Thyroid gland (tissue), 4 donors: ENCODE results near the gene NR3C1. TPM values are rescaled to one million over a fixed set of nuclear protein-coding genes. Genes with fewer than 3 reads are reported as not detected.
A peak's percentile ranks its signal among the peaks of the same experiment; 100 is the strongest.

Experiments used
- DNase-seq, 2 donors: peaks; one replicate each; pipeline ENCODE4 v3.0.0-alpha.2; 2019
- H3K27ac ChIP-seq, 3 donors: fragments of 200-600 bp; sonication (generic); 1 replicate in 2 of 3; 2 replicates in 1 of 3; pipeline ENCODE4 v1.5.1; 2016 to 2019; ENCODE audit warnings: mild to moderate bottlenecking in 1 of 3, moderate library complexity in 1 of 3
- H3K27me3 ChIP-seq: fragments of 200-600 bp; sonication (generic); one replicate; pipeline ENCODE4 v1.5.1; 2019
- H3K36me3 ChIP-seq, 2 donors: fragments of 200-600 bp; sonication (generic); one replicate each; pipeline ENCODE4 v1.5.1; 2016 to 2019
- H3K4me1 ChIP-seq, 2 donors: fragments of 200-600 bp; sonication (generic); one replicate each; pipeline ENCODE4 v1.5.1; 2017 to 2019
- H3K4me3 ChIP-seq, 3 donors: fragments of 200-600 bp; sonication (generic); replicated peaks in 1 of 3; 1 replicate in 2 of 3; 2 replicates in 1 of 3; pipeline ENCODE4 v1.5.1; 2016; ENCODE audit warnings: mild to moderate bottlenecking in 1 of 3
- H3K9me3 ChIP-seq: fragments of 200-600 bp; sonication (generic); one replicate; pipeline ENCODE4 v1.5.1; 2017
- CTCF ChIP-seq, 6 experiments: fragments of 200-600 bp in 3 of 6; fragments of 450-650 bp in 3 of 6; sonication (generic) in 3 of 6; IDR thresholded peaks; one replicate each; pipeline ENCODE4 v1.5.1; 2016 to 2019; ENCODE audit warnings: antibody characterized with exemption in 6 of 6, mild to moderate bottlenecking in 2 of 6, inconsistent platforms in 1 of 6, moderate library complexity in 1 of 6
- POLR2A ChIP-seq, 2 donors: fragments of 450-650 bp; IDR thresholded peaks; one replicate each; pipeline ENCODE4 v1.6.1; 2017; ENCODE audit warnings: antibody characterized with exemption in 2 of 2, mild to moderate bottlenecking in 2 of 2, moderate library complexity in 1 of 2
- WGBS, 2 donors: methylation state at CpG; one replicate each; pipeline ENCODE4 v1.1.5; 2017; 5-methylcytosine and 5-hydroxymethylcytosine counted together
- intact Hi-C: fragments of 100-400 bp; cut with DNase I; formaldehyde crosslinking; loops from one replicate; pipeline ENCODE4 v1.15.1; 2023
- total RNA-seq, 4 donors: library from RNA; depleted of rRNA; stranded (reverse); fragments of >200 nt; gene quantifications; one replicate each; pipeline ENCODE4 v1.2.3, GENCODE V29; 2016

NR3C1 gene
- total RNA-seq, 4 donors from 2014 or later = 59.4 to 67.7 (median 65.3) TPM

- intact Hi-C loops = loop anchor here (10.0 kb wide), 3 partner anchors 390 to 480 kb away; no protein-coding TSS in a partner anchor
- Histone ChIP-seq H3K9me3 (no peaks in the 10 kb centered on the region), H3K4me3 (peak overlapping the region; percentile 37 to 88 (median 45)), H3K36me3 (no peaks in the 10 kb centered on the region), H3K4me1 (peaks cover 14 to 22% of the 10 kb centered on the region in 2 donors), H3K27me3 (no peaks in the 10 kb centered on the region), H3K27ac (peak overlapping the region; percentile 93 to 100 (median 98))
- peak; percentile 79 to 80 for DNase-seq
- 0% methylated on average over 21 to 28 of the region's 41 CpGs for WGBS, 2 donors
- TF ChIP-seq POLR2A (IDR thresholded peaks at IDR 0.05) = no peak
- TF ChIP-seq CTCF (IDR thresholded peaks at IDR 0.05) = no peak
Measured at GRCh38 chr5:143404416-143405062, 1.1 kb upstream of the NR3C1 start.

GRCh38 chr5:143403334-143403592, 223 bp downstream of the NR3C1 start:
- intact Hi-C loops = loop anchor here (10.0 kb wide), 3 partner anchors 388 to 478 kb away; no protein-coding TSS in a partner anchor
- H3K36me3 ChIP-seq = no peaks in the 10 kb centered on the region
- no peaks in the 10 kb centered on the region for H3K27me3 ChIP-seq
- H3K4me3 ChIP-seq = peak overlapping the region; percentile 77 to 88 (median 81)
- TF ChIP-seq POLR2A (IDR thresholded peaks at IDR 0.05) (no peak), CTCF (IDR thresholded peaks at IDR 0.05) (no peak)
- no peak for DNase-seq
- H3K4me1 ChIP-seq = peaks cover 24 to 30% of the 10 kb centered on the region in 2 donors
- H3K27ac ChIP-seq = peak overlapping the region; percentile 87 to 100 (median 96)
- H3K9me3 ChIP-seq = no peaks in the 10 kb centered on the region
- WGBS, 2 donors = 0 to 1% methylated on average over 8 to 22 of the region's 27 CpGs

GRCh38 chr5:143402553-143403333, 743 bp downstream of the NR3C1 start:
- Histone ChIP-seq H3K4me3 (peak overlapping the region; percentile 77 to 88 (median 81)), H3K9me3 (no peaks in the 10 kb centered on the region), H3K36me3 (no peaks in the 10 kb centered on the region), H3K27me3 (no peaks in the 10 kb centered on the region), H3K4me1 (peaks cover 24 to 30% of the 10 kb centered on the region in 2 donors), H3K27ac (peak overlapping the region; percentile 87 to 100 (median 96))
- intact Hi-C loops = loop anchor here (10.0 kb wide), 3 partner anchors 388 to 478 kb away; no protein-coding TSS in a partner anchor
- WGBS, 2 donors = 1% methylated on average over 53 to 57 of the region's 80 CpGs
- TF ChIP-seq POLR2A (IDR thresholded peaks at IDR 0.05) = no peak
- TF ChIP-seq CTCF (IDR thresholded peaks at IDR 0.05) = no peak
- peak; percentile 60 to 65 for DNase-seq

GRCh38 chr5:143402017-143402552, 1.4 kb downstream of the NR3C1 start:
- WGBS, 2 donors = 14% methylated on average over 20 of the region's 20 CpGs
- intact Hi-C loops = loop anchor here (10.0 kb wide), 3 partner anchors 387 to 477 kb away; no protein-coding TSS in a partner anchor
- H3K9me3 ChIP-seq = no peaks in the 10 kb centered on the region
- DNase-seq = no peak
- TF ChIP-seq CTCF (IDR thresholded peaks at IDR 0.05) = no peak
- no peak for TF ChIP-seq POLR2A (IDR thresholded peaks at IDR 0.05)
- no peaks in the 10 kb centered on the region for H3K36me3 ChIP-seq
- peak overlapping the region; percentile 77 to 88 (median 81) for H3K4me3 ChIP-seq
- H3K27me3 ChIP-seq = no peaks in the 10 kb centered on the region
- peak overlapping the region; percentile 87 to 100 (median 96) for H3K27ac ChIP-seq
- H3K4me1 ChIP-seq = peaks cover 24 to 34% of the 10 kb centered on the region in 2 donors
